ENCODE data around the gene BTBD6.

The BTBD6 gene

DNA sequence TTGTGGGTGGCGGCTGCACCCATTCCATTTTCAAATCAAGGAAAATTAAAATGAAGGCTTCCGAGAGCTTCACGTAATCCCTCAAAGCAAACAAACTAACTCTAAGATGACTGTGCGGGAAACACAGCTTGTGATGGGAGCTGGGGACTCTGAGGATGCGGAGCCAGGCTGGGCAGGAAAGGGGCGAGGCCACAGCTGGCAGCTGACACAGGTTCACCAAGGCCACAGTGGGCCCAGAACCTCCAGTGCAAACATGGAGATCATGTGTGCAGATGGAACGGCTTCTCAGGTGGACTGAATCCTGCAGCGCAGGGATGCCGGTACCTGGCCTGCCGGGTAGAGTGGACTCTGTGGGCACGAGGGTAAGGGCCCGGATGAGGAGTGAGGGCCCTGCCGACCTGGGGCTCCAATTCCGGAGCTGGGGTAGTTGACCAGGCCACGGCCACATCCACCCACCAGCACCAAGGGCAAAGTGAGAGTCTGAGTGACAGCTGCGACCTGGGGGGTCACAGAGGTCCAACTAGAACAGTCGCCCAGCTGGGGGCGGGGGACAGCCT is 19.2 kb upstream of the BTBD6 start:
- no peak for DNase-seq (ENCODE audit: low spot score)

DNA sequence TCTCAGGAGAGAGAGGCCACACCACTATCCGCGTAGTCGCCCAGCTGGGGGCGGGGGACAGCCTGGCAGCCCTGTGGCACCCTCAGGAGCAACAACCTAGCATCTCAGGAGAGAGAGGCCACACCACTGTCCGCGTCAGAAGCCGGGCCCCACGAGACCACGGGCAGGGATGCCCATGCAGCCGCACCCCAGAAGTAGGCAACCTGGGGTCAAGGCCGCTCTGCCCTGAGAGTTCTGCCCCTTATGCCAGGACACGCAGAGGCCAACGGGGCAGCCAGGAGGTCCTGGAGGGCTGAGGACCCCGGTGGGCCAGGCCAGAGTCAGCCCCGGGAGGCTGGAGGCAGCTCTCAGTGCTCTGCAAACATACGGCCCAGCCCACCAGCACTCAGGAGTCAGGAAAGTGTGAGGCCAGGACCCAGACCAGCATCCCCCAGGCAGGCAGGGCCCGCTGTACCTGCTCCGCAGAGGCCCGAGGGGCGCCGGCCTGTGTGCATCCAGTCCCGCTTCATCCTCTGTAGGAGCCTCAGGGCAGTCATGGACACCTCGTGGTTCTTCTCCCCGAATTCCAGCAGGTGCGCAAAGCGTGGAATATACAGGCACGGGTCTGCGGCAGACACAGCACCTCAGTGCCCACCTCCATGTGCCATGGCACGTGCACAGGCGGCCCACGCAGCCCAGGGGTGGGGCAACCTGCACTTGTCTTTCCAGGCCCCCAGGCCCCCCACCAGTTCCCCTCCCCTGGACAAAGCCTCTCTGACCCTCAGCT is 7.3 kb upstream of the BTBD6 start:
- no peak for DNase-seq (ENCODE audit: low spot score)

DNA sequence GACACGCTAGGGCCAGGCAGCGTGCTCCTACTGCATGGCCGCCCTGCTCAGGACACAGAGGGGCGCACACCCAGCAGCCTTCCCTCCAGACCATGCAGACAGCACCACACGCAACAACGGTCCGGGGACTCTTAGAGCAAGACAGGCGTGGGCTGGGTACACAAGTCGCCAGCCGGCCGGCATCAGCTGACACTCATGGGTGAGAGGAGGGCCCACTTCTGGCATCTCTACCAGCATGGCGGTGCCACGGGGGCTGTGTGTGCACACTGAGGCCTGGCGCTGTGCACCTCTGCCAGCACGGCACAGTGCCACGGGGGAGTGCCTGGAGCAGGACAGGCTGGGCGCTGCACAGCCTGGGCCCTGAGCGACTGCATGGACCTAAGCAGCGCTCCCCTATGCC is 6.7 kb upstream of the BTBD6 start:
- DNase-seq (ENCODE audit: low spot score): no peak

DNA sequence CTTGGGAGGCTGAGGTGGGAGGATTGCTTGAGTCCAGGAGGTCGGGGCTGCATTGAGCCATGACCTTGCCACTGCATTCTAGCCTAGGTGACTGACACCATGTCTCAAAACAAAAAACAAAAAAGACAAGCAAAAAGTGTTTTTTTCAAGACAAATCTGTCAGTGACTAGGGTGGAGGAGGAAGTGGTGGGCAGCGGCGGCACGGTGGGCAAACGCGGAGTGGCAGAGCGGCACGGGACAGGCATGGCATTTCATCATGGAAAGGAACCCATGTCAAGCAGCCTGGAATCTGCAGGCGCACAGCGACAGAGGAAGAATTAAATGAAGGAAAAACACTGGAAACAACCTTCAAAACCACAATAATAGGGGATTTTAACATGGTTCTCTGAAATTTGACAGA is 4.0 kb upstream of the BTBD6 start:
- no peak for DNase-seq (ENCODE audit: low spot score)

DNA sequence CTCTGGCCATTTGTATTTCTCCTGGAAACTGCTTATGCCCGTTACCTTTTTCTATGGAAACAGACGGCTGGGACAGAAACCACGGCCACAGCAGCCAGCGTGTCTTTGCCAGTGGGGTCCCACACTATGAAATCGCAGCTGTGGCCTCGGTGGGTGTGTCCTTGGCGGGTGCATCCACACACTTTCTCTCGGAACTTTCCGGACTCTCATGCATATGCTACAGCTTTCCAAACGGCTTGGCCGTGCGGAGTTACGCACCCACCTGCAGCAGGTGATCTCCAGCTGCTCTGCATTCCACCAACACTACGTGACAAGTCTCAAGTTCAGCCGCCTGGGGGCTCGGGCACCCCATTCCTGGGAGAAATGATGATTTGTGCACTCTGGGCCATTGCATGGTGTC is 1.3 kb upstream of the BTBD6 start:
- DNase-seq (ENCODE audit: low spot score): no peak

DNA sequence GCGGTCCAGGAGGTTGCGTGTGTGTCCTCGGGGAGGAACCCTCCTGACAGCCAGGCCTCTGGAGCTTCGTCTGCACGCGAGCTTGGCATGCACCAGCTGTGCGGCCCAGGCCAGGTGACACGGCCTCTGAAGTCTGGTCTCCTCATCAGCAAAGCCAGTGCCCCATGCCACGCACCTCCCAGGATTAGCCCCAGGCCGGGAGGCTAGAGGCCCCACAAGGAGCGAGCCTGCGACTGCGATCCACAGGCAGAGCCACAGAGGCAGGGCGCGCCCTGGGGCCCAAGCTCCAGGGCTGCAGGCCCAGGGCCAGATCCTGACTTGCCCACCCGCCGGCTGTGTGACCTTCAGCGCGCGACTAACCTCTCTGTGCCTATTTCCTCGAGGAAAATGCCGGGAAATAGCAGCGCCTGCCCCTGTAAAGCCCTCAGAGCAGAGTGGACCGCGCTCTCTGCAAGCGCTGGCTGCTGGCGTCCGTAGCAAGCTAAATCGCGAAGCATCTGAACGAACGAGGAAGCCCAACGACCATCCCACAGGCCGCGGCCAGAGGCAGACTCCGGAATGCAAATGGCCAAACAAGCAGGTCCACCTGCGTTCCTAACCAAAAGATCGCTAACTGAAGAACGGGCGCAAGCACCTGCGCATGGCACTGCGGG is 492 bp upstream of the BTBD6 start:
- no peak for DNase-seq (ENCODE audit: low spot score)

DNA sequence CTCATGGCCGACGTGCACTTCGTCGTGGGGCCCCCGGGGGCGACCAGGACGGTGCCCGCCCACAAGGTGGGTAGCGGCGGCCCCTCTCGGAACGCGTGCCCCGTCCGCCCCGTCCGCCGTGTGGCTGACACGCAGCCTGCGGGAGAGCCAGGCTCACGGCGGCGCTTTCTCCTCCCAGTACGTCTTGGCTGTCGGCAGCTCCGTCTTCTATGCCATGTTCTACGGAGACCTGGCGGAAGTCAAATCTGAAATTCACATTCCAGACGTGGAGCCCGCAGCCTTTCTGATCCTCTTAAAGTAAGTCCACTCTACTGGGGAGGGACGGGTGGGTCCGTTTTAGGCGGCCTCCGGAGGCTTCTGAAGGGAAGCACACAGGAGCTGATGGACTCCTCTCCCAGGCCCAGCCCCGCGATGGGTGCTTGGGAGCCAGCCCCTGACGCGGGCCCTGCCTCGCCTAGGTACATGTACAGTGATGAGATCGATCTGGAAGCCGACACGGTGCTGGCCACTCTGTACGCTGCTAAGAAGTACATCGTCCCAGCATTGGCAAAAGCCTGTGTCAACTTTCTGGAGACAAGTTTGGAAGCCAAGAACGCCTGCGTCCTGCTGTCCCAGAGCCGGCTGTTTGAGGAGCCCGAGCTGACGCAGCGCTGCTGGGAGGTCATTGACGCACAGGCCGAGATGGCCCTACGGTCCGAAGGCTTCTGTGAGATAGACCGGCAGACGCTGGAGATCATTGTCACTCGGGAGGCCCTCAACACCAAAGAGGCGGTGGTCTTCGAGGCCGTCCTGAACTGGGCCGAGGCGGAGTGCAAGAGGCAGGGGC is 1.1 kb downstream of the BTBD6 start:
- no peak for DNase-seq (ENCODE audit: low spot score)

DNA sequence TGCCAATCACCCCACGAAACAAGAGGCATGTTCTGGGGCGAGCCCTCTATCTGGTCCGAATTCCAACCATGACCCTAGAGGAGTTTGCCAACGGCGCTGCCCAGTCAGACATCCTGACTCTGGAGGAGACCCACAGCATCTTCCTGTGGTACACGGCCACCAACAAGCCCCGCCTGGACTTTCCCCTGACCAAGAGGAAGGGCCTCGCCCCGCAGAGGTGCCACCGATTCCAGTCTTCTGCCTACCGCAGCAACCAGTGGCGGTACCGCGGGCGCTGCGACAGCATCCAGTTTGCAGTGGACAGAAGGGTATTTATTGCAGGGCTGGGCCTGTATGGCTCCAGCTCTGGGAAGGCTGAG is 1.7 kb downstream of the BTBD6 start:
- no peak for DNase-seq (ENCODE audit: low spot score)

DNA sequence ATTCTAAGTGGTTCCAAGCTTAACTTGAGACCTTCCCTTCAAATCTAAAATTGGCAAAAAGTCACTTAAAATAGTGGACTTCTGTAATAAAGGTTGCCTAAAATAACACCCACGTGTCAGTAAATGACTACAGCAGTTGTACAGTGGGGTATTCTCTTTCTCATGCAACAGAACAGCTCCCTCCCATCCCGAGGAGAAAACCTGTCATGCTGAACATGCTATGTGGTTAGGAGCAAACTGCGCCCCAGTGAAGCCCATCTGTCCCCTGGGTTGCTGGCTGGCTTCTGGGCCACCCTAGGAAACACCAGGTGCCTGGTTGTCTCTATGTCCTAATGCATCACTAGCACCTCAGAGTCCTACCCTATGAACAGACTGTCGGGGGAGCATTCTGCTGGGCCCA is 2.7 kb downstream of the BTBD6 start:
- DNase-seq (ENCODE audit: low spot score): no peak

DNA sequence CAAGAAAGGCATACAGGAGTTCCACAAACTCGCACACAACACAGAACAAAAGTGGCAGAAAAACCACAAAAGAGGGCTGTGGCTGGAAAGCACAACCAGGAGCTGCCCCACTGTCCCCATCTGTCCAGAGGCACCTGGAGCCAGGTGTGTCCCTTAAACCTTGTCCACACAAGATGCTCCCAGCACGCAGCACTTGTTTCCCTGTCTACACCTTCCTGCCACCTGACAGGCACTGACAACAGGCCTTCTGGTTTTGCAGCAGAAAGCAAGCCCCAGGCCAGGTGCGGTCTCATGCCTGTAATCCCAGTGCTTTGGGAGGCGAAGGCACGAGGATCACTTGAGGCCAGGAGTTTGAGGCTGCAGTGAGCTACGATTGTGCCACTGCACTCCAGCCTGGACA is 3.6 kb downstream of the BTBD6 start:
- no peak for DNase-seq (ENCODE audit: low spot score)

DNA sequence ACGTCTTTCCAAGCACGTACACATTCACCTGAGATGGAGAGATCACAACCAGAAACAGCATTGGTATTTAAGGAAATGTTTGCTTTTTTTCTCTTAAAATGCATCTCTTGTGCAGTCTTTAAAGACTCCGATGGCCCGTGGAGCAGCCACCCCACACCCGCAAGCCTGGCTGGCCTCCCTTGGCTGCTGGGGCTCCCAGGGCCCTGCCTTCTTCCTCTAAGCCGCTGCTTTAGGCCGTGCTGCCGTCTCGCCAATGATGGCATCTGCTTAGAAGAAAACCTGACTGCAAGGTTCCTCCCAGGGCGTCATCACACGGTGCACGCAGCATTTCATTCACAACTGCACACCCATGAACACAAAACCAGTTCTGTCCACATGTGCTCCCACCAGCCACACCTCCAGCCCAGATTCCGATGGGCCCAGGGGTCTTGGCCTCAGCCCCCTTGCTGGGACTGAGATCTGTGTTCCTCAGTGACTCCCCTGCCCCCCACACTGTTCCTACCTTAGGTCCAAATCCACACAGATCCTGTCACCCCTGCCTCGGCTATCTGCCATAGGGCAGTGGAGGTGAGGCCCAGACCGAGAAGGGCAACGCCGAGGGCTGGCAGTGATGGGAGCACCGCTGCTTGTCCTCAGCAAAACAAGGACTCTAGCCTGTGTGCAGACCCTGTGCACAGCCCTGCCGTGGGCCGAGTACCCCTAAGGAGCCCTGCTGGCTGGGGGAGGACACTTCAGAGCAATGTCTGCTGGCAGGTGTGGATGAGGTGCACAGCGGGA is 4.4 kb downstream of the BTBD6 start:
- no peak for DNase-seq (ENCODE audit: low spot score)

DNA sequence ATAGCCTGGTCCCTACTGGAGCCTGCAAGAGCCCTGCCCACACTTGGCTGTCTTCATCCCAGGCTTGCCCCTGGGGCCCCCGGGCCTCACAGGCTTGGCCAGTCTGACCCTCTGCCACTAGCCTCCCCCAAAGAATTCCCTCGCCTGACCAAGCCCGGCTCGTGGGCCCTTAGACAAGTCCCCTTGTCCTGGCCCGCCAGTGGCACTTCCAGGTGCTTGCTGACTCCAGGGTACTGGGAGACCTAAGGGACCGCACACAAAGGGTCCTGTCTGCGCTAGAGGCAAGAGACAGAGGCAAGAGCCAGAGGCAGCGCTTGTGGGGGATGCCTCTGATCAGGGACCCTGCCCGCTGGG is 5.0 kb downstream of the BTBD6 start:
- DNase-seq (ENCODE audit: low spot score): no peak

DNA sequence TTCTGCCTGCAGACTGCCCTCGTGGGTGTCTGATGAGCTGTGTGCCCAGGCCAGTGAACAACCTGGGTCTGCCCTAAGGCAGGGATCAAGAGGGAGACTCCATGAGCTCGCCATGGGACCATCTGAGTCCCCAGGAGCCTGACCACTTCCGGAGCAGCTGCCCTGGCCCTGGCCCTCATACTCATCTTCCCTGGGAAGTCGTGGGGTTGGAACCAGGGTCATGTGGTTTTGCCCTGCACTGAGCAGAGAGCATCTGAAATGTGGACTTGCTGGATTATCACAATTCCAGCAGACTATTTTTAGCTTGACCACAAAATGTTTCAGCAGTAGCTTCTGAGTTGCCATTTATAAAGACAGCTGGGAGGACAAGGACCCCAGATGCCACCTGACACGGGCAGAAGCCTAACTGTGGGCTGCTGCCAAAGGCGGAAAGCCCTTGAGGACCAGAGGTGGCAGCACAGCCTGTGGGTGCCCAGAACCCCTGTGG is 6.7 kb downstream of the BTBD6 start:
- no peak for DNase-seq (ENCODE audit: low spot score)

DNA sequence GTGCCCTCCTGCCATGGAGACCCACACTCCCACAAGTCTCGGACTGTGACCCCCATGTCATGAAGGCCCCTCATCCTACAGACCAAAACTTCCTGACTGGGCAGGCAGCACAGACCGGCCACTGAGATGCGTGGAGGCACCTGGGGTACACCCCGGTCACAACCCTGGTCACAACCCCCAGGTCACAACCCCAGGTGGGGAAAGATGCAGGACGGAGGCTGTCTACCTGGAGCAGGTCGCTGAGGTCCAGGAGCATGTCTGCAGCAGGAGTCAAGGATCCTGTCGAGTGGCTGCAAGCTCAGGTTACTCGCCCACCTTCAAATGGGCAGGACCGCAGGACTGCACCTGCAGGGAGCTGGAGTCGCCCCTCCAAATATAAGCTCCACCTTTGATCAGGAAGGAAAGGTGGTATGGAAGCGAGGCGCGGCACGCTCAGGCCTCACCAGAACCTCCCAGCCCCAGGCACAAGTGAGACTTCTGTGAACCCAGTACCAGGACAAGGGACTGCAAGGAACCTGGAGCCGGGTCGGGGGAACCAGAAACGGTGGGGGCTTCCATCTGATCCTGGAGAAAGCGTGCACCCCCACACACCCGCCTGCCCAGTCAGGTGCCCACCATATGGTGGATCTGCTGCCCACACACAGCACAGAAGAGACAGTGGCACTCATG is 8.1 kb downstream of the BTBD6 start:
- no peak for DNase-seq (ENCODE audit: low spot score)

DNA sequence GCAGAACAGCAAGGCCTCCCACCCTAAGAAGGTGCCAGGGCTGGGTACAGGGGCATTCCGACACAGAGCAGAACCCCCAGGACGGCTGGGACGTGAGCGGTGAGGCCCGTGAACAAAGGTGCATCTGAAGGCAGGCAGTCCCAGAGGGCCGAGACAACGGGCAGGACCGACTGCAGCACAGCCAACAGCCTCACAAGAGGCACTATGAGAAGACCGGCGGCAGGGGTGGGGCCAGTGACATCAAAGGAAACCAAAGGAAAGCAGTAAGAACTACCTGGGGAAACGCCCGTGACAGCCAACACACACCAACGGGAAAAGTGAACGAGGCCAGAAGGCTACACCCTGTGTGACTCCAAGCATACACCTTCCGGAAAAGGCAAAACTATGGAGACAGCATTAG is 9.1 kb downstream of the BTBD6 start:
- no peak for DNase-seq (ENCODE audit: low spot score)

DNA sequence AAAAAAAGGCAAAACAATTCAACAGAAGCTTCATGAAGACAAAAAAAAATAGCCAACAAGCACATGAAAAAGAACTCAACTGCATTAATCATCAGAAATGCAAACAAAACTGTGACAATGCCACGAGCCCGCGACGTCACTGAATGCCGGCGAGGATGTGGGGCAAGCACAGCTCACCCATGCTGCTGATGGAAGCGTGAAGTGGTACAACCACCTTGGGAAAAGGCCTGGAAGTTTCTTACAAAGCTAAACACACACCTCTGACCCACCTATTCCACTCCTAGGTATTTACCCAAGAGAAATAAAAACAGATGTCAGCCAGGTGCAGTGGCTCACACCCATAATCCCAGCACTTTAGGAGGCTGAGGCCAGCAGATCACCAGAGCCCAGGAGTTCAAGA is 10.5 kb downstream of the BTBD6 start:
- no peak for DNase-seq (ENCODE audit: low spot score)

DNA sequence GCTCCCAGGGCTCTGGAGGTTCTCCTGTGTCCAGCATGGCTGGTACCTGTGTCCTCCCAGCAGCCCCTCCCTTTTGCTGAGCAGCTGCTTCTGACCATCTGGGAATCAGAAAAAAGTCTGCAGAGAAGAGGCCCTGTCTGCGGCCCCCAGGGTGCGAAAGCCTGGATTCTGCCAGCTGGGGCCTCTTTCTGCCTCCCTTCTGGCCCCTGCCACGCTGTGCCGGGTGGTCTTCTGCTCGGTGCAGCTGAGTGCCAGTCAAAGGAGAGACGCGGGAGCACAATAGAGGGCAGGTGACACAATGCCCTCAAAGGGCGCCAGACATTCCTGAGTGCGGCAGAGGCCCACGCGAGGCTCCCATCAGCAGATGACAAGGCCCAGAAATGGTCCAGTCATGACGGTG is 12.6 kb downstream of the BTBD6 start:
- no peak for DNase-seq (ENCODE audit: low spot score)

DNA sequence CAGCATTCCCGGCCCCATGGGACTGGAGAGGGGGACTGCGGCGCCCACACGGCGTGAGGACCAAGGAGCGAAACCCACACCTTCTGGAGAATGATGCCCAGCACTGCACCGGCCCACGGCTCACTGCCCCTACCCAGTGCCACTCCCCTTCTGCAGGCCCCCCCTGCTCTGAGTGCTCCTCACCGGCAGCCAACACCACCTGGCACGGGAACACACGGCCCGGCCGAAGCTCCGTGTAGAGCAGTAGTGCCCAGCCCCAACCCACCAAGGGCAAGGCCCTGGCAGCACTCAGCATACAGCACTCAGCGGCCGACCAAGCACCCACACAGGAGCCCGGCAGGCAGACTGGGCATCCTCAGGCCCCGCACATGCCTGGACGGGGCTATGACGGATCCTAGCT is 13.4 kb downstream of the BTBD6 start:
- DNase-seq (ENCODE audit: low spot score): no peak

DNA sequence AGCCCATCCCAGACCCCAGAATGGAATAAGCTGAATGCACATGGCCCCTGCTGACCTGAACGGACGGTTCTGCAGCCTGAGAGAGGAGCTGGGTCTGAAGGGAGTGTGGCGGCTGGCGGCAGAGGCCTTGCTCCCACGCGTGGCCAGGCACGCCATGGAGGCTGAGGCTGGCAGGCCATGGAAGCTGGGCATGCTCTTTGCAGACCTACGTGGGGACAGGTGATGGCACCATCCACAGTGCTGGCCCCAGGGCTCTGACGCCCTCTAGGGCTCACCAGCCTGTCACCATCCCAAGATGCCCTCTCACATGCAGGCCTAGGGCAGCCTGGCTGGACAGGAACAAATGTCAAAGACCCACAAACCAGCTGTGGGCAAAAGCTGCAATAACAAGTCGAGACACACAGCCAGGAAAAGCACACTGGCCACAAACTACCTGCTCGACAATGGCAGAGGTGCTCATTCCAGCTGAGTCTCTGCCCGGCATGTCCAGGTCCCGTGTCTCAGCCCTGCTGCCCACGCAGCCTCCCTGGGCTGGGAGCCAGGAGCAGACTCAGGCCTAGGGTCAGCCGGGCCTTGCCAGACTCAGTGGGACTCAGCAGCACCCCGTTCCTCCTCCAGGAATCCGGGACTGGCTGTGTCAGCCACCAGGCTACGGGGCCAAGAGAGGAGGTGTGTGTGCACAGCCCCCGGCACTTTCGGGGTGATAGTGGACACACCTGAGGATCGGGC is 19.7 kb downstream of the BTBD6 start:
- no peak for DNase-seq (ENCODE audit: low spot score)

DNA sequence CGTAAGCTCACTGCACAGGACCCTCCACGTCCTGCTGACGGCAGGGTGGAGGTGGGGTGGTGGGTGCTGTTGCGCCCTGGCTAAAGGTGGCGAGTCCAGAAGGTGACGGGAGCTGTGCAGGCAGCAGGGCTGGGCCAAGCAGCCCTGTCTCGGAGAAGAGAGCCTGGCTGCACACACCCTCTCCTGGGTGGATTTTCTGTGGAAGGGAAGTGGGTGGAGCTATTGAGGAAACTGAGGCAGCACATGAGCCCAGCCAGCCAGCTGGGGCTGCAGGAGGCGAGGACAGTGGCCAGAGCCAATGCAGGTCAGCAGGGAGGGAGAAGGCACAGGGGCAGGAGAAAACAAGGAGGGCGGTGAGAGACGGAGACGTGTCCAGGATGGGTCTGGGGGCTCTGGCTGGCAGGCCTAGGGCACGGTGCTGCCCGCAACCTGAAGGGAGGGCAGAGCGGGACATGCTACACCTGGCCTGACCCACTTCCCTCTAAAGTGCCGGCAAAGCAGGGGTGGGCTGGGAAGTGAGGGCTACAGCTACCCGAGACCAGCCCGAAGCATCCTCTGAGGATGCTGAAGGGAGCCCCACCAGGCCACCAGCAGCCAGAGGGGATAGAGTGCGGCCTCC is 20.5 kb downstream of the BTBD6 start:
- DNase-seq (ENCODE audit: low spot score): no peak
